Tibial artery (tissue), 4 donors: ENCODE data around the gene KRTAP1-1.
"Not testable (repeated sequence)": the region's sequence is repeated elsewhere in the genome, so short reads cannot be mapped to it uniquely, and the experiment has no call there.

Experiments
- DNase-seq, 2 donors: peaks; one replicate each; pipeline ENCODE4 v3.0.0-alpha.2; 2019
- H3K27ac ChIP-seq, 2 donors: fragments of 200-600 bp; sonication (generic) in 1 of 2; 1 replicate in 1 of 2; 2 replicates in 1 of 2; pipeline ENCODE4 v1.5.1; 2018 to 2019; ENCODE audit warnings: mild to moderate bottlenecking in 1 of 2
- H3K27me3 ChIP-seq, 2 donors: fragments of 200-600 bp; sonication (generic) in 1 of 2; one replicate each; pipeline versions ENCODE4 v1.5.1 to v1.6.0; 2016 to 2019
- H3K36me3 ChIP-seq, 3 donors: fragments of 200-600 bp; sonication (generic) in 2 of 3; one replicate each; pipeline ENCODE4 v1.5.1; 2016 to 2019; ENCODE audit warnings: mild to moderate bottlenecking in 2 of 3
- H3K4me1 ChIP-seq, 4 donors: fragments of 200-600 bp; sonication (generic) in 2 of 4; 1 replicate in 3 of 4; 2 replicates in 1 of 4; pipeline ENCODE4 v1.5.1; 2016 to 2019
- H3K4me3 ChIP-seq, 2 donors: fragments of 200-600 bp; sonication (generic) in 1 of 2; 1 replicate in 1 of 2; 2 replicates in 1 of 2; pipeline ENCODE4 v1.5.1; 2018 to 2019; ENCODE audit warnings: mild to moderate bottlenecking in 2 of 2
- H3K9me3 ChIP-seq, 3 donors: fragments of 200-600 bp; sonication (generic) in 1 of 3; one replicate each; pipeline ENCODE4 v1.5.1; 2016 to 2019
- intact Hi-C: fragments of 100-400 bp; cut with DNase I; formaldehyde crosslinking; loops from one replicate; pipeline ENCODE4 v1.15.0; 2023; ENCODE audit warnings: low total_unique reads
- TF ChIP-seq, protein P1 (sequence below), 2 experiments: fragments of 200-600 bp in 1 of 2; fragments of 450-650 bp in 1 of 2; IDR thresholded peaks; one replicate each; pipeline ENCODE4 v1.5.1; 2017 to 2019; ENCODE audit warnings: antibody characterized with exemption in 2 of 2, mild to moderate bottlenecking in 1 of 2, moderate library complexity in 1 of 2

The KRTAP1-1 gene

DNA sequence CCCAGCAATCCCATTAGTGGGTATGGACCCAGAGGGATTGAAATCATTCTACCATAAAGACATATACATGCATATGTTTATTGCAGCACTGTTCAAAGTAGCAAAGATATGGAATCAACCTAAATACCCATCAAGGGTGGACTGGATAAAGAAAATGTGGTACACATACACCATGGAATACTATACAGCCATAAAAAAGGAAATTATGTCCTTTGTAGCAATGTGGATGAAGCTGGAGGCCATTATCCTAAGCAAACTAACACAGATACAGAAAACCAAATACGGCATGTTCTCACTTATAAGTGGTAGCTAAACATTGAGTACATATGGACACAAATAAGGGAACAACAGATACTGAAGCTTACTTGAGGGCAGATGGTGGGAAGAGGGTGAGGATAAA, 16.3 kb upstream of the KRTAP1-1 start:
- Histone ChIP-seq H3K4me1 (peaks cover 0 to 25% (median 11%) of the 10 kb centered on the region in 4 donors), H3K27ac (no peak overlapping the region), H3K4me3 (no peak overlapping the region), H3K36me3 (no peaks in the 10 kb centered on the region), H3K27me3 (no peaks in the 10 kb centered on the region), H3K9me3 (no peaks in the 10 kb centered on the region)
- TF ChIP-seq, protein P1, sequence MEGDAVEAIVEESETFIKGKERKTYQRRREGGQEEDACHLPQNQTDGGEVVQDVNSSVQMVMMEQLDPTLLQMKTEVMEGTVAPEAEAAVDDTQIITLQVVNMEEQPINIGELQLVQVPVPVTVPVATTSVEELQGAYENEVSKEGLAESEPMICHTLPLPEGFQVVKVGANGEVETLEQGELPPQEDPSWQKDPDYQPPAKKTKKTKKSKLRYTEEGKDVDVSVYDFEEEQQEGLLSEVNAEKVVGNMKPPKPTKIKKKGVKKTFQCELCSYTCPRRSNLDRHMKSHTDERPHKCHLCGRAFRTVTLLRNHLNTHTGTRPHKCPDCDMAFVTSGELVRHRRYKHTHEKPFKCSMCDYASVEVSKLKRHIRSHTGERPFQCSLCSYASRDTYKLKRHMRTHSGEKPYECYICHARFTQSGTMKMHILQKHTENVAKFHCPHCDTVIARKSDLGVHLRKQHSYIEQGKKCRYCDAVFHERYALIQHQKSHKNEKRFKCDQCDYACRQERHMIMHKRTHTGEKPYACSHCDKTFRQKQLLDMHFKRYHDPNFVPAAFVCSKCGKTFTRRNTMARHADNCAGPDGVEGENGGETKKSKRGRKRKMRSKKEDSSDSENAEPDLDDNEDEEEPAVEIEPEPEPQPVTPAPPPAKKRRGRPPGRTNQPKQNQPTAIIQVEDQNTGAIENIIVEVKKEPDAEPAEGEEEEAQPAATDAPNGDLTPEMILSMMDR (IDR thresholded peaks at IDR 0.05), result no peak
- DNase-seq, result no peak
- intact Hi-C loops, result no loop called here

DNA sequence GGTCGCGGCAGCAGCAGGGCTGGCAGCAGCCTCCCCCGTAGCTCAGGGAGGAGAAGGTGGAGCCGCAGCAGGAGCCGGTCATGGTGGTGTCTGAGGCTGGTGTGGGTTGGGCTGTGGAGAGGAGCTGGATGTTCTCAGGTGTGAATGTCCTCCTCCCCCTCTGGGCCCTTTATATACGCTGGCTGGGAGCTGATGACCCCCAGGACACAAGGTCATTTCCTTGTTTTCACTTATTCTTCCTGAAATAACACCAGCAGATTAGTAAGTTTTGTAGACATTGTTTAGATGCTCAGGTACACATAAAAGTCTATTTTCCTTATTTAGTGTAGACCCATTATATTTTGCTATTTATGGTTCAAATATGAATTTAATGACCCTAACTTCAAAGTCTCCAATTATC, 13.9 kb upstream of the KRTAP1-1 start, which contains the start of gene KRTAP2-2:
TSS of gene KRTAP2-2 (minus strand) at position 101 of the 400 bp plus-strand sequence. CDS start at position 82, 19 bp downstream.
- intact Hi-C loops, H3K9me3 ChIP-seq, H3K27ac ChIP-seq, H3K4me3 ChIP-seq, H3K36me3 ChIP-seq, H3K27me3 ChIP-seq, DNase-seq, H3K4me1 ChIP-seq: not testable (repeated sequence)

DNA sequence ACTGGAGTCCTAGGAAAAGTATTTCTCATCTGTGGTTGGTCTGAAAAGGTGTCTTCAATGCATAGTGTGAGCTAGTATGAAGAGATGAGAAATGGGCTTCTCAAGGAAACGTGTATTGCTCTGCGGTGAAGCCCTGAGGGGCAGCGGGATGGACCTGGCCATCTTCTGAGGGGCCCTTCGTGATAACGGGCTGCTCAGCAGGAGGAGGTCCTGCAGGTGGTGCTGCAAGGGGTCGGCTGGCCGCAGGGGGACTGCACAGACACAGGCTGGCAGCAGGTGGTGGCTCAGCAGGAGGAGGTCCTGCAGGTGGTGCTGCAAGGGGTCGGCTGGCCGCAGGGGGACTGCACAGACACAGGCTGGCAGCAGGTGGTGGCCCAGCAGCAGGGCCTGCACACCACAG, 13.3 kb upstream of the KRTAP1-1 start:
- H3K4me3 ChIP-seq, intact Hi-C loops, H3K27me3 ChIP-seq, DNase-seq, H3K27ac ChIP-seq, H3K9me3 ChIP-seq, H3K36me3 ChIP-seq, H3K4me1 ChIP-seq: not testable (repeated sequence)

DNA sequence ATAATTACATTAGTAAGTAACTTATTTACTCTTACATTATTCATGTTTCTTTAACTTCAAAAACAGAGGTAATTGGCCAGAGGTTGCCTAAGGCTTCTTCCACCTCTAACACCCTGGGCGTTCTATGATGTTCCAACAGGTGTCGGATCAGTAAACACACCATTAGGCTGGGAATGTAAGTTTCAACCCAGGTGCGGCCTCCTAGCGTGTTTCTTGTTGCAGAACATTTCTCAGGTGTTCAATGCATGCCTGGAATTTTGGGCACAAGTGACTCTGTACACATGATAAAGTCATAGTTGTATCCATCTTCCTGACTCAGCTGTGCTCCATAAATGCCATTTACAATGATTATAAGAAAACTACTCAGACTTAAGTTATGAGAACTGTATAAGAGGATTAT, 12.8 kb upstream of the KRTAP1-1 start:
- Histone ChIP-seq H3K36me3 (no peaks in the 10 kb centered on the region), H3K4me3 (no peak overlapping the region), H3K27ac (no peak overlapping the region), H3K9me3 (no peaks in the 10 kb centered on the region), H3K27me3 (no peaks in the 10 kb centered on the region), H3K4me1 (no peaks in the 10 kb centered on the region)
- no peak for DNase-seq
- intact Hi-C loops, result no loop called here
- TF ChIP-seq, protein P1 (IDR thresholded peaks at IDR 0.05), result no peak

DNA sequence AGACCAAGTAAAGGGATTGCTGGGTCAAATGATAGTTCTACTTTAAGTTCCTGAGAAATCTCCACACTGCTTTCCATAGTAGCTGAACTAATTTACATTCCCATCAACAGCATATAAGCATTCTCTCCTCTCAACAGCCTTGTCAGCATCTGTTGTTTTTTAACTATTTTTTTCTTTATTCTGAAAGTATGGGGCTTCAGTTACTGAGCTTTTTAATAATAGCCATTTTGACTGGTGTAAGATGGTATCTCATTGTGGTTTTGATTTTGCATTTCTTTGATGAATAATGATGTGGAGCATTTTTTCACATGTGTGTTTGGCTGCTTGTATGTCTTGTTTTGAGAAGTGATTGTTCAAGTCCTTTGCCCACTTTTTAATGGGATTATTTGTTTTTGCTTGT, 11.3 kb upstream of the KRTAP1-1 start:
- H3K36me3 ChIP-seq, result no peaks in the 10 kb centered on the region
- DNase-seq, result no peak
- no peaks in the 10 kb centered on the region for H3K4me1 ChIP-seq
- no peak overlapping the region for H3K4me3 ChIP-seq
- TF ChIP-seq, protein P1 (IDR thresholded peaks at IDR 0.05), result no peak
- no peaks in the 10 kb centered on the region for H3K9me3 ChIP-seq
- intact Hi-C loops, result no loop called here
- no peak overlapping the region for H3K27ac ChIP-seq
- peaks cover 0 to 2% of the 10 kb centered on the region in 2 donors for H3K27me3 ChIP-seq

DNA sequence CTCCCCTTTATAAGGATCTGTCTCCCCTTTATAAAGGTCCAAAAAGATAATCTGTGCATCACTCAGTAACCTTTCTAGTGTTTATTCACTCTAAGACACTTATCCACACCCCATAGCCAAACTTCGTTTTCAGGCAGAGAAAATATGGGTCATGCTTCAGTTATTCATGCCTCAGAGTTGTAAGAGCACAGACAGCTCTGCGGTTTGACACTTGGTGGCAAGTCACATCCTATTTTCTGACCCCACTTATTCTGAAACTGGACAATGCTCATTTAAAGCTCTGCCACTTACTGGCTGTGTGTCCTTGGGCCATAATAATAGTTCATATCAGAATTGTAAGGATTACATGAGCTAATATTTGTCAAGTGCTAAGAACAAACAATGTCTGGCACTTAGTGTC, 7.9 kb upstream of the KRTAP1-1 start:
- Histone ChIP-seq H3K36me3 (no peaks in the 10 kb centered on the region), H3K4me1 (no peaks in the 10 kb centered on the region), H3K9me3 (no peaks in the 10 kb centered on the region), H3K27me3 (peaks cover 0 to 2% of the 10 kb centered on the region in 2 donors), H3K4me3 (no peak overlapping the region), H3K27ac (no peak overlapping the region)
- intact Hi-C loops, result no loop called here
- no peak for DNase-seq
- TF ChIP-seq, protein P1 (IDR thresholded peaks at IDR 0.05), result no peak

DNA sequence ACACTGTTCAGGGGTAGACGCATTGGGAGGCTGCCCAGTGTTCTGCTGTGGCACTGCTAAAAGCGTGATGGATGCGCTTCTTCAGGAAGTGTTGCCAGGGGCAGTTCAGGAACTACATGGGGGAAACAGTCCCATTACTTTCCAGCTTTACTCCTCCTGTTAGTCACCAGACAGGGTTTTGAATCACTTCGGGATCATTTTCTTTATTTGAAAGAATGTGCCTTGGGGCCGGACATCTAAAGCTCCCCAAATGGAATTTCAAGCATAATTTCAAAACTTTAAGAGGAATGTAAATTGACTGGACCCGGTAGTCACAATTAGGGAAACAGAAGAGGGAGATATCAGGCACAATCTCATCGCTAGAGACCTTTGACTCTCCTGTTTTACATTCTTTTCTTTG, 7.2 kb upstream of the KRTAP1-1 start:
- DNase-seq, result no peak
- no peaks in the 10 kb centered on the region for H3K4me1 ChIP-seq
- H3K36me3 ChIP-seq, result no peaks in the 10 kb centered on the region
- H3K4me3 ChIP-seq, result no peak overlapping the region
- H3K9me3 ChIP-seq, result no peaks in the 10 kb centered on the region
- intact Hi-C loops, result no loop called here
- H3K27ac ChIP-seq, result no peak overlapping the region
- H3K27me3 ChIP-seq, result peaks cover 0 to 2% of the 10 kb centered on the region in 2 donors
- TF ChIP-seq, protein P1 (IDR thresholded peaks at IDR 0.05), result no peak

DNA sequence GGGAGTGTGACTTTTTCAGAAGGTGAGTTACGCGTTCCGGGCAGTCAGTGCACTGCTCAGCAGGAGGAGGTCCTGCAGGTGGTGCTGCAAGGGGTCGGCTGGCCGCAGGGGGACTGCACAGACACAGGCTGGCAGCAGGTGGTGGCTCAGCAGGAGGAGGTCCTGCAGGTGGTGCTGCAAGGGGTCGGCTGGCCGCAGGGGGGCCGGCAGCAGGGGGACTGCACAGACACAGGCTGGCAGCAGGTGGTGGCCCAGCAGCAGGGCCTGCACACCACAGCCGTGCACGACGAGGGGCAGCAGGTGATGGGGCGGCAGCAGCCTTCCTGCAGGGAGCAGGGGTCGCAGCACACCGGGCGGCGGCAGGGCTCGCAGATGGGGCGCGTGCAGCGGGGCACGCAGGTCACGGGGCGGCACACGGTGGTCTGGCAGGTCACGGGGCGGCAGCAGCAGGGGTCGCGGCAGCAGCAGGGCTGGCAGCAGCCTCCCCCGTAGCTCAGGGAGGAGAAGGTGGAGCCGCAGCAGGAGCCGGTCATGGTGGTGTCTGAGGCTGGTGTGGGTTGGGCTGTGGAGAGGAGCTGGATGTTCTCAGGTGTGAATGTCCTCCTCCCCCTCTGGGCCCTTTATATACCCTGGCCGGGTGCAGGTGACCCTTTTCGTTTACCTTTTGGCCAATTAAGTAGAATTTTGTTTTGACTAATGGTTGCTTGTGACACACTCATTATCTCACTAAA, 5.7 kb upstream of the KRTAP1-1 start, which contains the start of gene KRTAP2-1:
TSS of gene KRTAP2-1 (minus strand) at position 582 of the 731 bp plus-strand sequence. CDS start at position 533, 49 bp downstream.
- H3K9me3 ChIP-seq, H3K4me1 ChIP-seq, H3K27ac ChIP-seq, intact Hi-C loops, DNase-seq, H3K36me3 ChIP-seq, H3K4me3 ChIP-seq, H3K27me3 ChIP-seq: not testable (repeated sequence)
